ENCODE results near the gene FBXO15. TPM values are rescaled to one million over a fixed set of nuclear protein-coding genes. Genes with fewer than 3 reads are reported as not detected.

Gene FBXO15
- total RNA-seq, 1 experiment from 2014 or later, result 2.2 TPM

DNA sequence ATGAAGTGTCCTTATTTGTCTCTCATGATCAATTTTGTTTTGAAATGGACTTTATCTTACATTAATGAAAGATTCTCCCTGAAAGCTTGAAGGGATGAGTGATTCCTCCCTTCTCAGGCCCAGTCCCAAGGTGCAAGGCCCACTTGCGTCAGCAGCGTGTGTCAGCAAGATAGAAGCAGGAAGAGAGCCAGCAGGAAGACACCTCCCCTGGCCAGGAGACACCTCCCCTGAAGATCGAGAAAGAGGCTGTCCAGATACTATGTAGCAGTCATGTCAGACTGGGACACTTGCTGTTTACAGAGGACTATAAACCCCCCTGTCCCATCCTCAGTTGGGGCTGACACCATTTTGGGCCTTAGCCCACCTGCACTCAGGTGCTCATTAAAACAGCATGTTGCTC, 39.0 kb upstream of the FBXO15 start:
- no peak overlapping the region for H3K27ac ChIP-seq
- DNase-seq, result peak in 1 of 2 experiments; percentile 28
- H3K4me1 ChIP-seq (replicated peaks; ENCODE audit: insufficient read depth), result peaks cover 22% of the 10 kb centered on the region
- intact Hi-C loops (cut with micrococcal nuclease; ENCODE audit: unreplicated experiment), result no loop called here
- no peaks in the 10 kb centered on the region for H3K9me3 ChIP-seq (ENCODE audit: insufficient read depth, low read depth)
- H3K4me2 ChIP-seq, result no peak overlapping the region
- ChIA-PET POLR2A (ENCODE audit: unreplicated experiment) (no interaction called here), CTCF (no interaction called here)
- no peak overlapping the region for H3K4me3 ChIP-seq
- H3K36me3 ChIP-seq (ENCODE audit: low read depth), result no peaks in the 10 kb centered on the region
- BruUV-seq (replicated peaks), result no TSS peak
- no peaks in the 10 kb centered on the region for H3K79me2 ChIP-seq (ENCODE audit: low read depth)
- H3F3A ChIP-seq (ENCODE audit: insufficient read depth, low read depth), result no peaks in the 10 kb centered on the region
- H4K20me1 ChIP-seq (ENCODE audit: insufficient read depth), result no peaks in the 10 kb centered on the region
- no peaks in the 10 kb centered on the region for H3K9me2 ChIP-seq (ENCODE audit: insufficient read depth)
- TF ChIP-seq EZH2 (IDR thresholded peaks at IDR 0.05; ENCODE audit: low read depth), result no peak
- TF ChIP-seq, protein P1, sequence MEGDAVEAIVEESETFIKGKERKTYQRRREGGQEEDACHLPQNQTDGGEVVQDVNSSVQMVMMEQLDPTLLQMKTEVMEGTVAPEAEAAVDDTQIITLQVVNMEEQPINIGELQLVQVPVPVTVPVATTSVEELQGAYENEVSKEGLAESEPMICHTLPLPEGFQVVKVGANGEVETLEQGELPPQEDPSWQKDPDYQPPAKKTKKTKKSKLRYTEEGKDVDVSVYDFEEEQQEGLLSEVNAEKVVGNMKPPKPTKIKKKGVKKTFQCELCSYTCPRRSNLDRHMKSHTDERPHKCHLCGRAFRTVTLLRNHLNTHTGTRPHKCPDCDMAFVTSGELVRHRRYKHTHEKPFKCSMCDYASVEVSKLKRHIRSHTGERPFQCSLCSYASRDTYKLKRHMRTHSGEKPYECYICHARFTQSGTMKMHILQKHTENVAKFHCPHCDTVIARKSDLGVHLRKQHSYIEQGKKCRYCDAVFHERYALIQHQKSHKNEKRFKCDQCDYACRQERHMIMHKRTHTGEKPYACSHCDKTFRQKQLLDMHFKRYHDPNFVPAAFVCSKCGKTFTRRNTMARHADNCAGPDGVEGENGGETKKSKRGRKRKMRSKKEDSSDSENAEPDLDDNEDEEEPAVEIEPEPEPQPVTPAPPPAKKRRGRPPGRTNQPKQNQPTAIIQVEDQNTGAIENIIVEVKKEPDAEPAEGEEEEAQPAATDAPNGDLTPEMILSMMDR (conservative IDR thresholded peaks at IDR 0.05), result no peak
- no peaks in the 10 kb centered on the region for H3K27me3 ChIP-seq (ENCODE audit: insufficient read depth, low read depth)
- H2AFZ ChIP-seq, result no peak overlapping the region

DNA sequence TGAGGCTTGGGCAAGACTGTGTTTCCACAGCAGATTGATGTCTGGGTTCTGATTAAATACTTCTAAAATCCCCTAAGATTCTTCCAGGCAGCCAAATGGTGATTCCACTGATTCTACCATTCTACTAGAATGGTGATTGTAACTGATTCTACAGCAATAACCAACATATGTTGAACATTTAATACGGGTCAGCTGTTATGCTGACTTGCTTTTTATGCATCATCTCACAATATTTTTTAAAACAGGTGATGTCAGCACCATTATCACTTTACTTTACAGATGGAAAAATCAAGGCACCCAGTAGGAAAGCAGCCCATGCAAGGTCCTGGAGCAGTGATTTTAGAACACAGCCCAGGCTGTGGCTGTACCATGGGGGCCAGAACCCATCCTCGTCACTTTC, 38.2 kb upstream of the FBXO15 start:
- peak in 1 of 2 experiments; percentile 15 for DNase-seq
- no peaks in the 10 kb centered on the region for H3K27me3 ChIP-seq (ENCODE audit: insufficient read depth, low read depth)
- H3K36me3 ChIP-seq (ENCODE audit: low read depth), result no peaks in the 10 kb centered on the region
- intact Hi-C loops (cut with micrococcal nuclease; ENCODE audit: unreplicated experiment), result loop anchor here (1.0 kb wide), 2 partner anchors 38 to 131 kb away; partner anchors contain the start of gene TIMM21
- H3K27ac ChIP-seq, result no peak overlapping the region
- H3K79me2 ChIP-seq (ENCODE audit: low read depth), result no peaks in the 10 kb centered on the region
- no peaks in the 10 kb centered on the region for H4K20me1 ChIP-seq (ENCODE audit: insufficient read depth)
- H3K9me2 ChIP-seq (ENCODE audit: insufficient read depth), result no peaks in the 10 kb centered on the region
- no peak overlapping the region for H2AFZ ChIP-seq
- TF ChIP-seq, protein P1 (conservative IDR thresholded peaks at IDR 0.05), result no peak
- TF ChIP-seq EZH2 (IDR thresholded peaks at IDR 0.05; ENCODE audit: low read depth), result no peak
- H3K4me2 ChIP-seq, result 0 out of 2 replicates have a peak overlapping the region, but pooled peaks have one; percentile 6
- POLR2A ChIA-PET (ENCODE audit: unreplicated experiment), result interaction anchor here (0.8 kb wide), 1 partner anchor 310 kb away, joined by 4 read pairs; the partner anchor contains the start of gene CNDP2
- no peaks in the 10 kb centered on the region for H3F3A ChIP-seq (ENCODE audit: insufficient read depth, low read depth)
- BruUV-seq (replicated peaks), result no TSS peak
- H3K9me3 ChIP-seq (ENCODE audit: insufficient read depth, low read depth), result no peaks in the 10 kb centered on the region
- no peak overlapping the region for H3K4me3 ChIP-seq
- CTCF ChIA-PET, result no interaction called here
- H3K4me1 ChIP-seq (replicated peaks; ENCODE audit: insufficient read depth), result peaks cover 22% of the 10 kb centered on the region

DNA sequence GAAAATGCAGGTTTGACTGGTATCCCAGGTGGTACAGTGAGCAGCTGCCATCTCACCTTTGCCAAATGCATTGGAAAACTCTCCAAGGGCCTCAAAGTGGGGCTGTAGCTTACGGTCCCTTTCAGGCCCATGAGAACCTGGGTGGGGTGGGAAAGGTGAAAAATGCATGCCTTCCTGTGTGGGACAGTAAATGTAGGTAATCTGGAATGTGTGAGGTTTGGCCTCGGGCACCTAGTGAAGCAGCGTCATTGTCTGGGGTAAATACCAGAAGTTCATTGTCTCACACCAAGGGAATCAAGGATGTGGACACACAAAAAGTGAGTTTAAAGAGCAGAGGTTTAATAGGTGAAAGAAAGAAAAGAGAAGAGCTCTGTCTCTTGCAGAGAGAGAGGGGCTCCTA, 37.2 kb upstream of the FBXO15 start:
- TF ChIP-seq EZH2 (IDR thresholded peaks at IDR 0.05; ENCODE audit: low read depth), result no peak
- TF ChIP-seq, protein P1 (conservative IDR thresholded peaks at IDR 0.05), result no peak
- Histone ChIP-seq H3K9me2 (ENCODE audit: insufficient read depth) (no peaks in the 10 kb centered on the region), H2AFZ (no peak overlapping the region), H4K20me1 (ENCODE audit: insufficient read depth) (no peaks in the 10 kb centered on the region), H3F3A (ENCODE audit: insufficient read depth, low read depth) (no peaks in the 10 kb centered on the region), H3K27me3 (ENCODE audit: insufficient read depth, low read depth) (no peaks in the 10 kb centered on the region), H3K36me3 (ENCODE audit: low read depth) (no peaks in the 10 kb centered on the region), H3K27ac (peak overlapping the region; percentile 26; the same call in 1 of the 2 replicates), H3K4me3 (no peak overlapping the region), H3K4me2 (peak overlapping the region; percentile 6; the same call in 1 of the 2 replicates), H3K9me3 (ENCODE audit: insufficient read depth, low read depth) (no peaks in the 10 kb centered on the region), H3K4me1 (replicated peaks; ENCODE audit: insufficient read depth) (peaks cover 22% of the 10 kb centered on the region), H3K79me2 (ENCODE audit: low read depth) (no peaks in the 10 kb centered on the region)
- intact Hi-C loops (cut with micrococcal nuclease; ENCODE audit: unreplicated experiment), result loop anchor here (1.0 kb wide), 2 partner anchors 37 to 132 kb away; partner anchors contain the start of gene TIMM21
- peak; percentile 73 to 87 for DNase-seq
- ChIA-PET CTCF (interaction anchor here (0.6 kb wide), 1 partner anchor 156 kb away, joined by 3 read pairs; no protein-coding TSS in a partner anchor), POLR2A (ENCODE audit: unreplicated experiment) (interaction anchor here (0.8 kb wide), 1 partner anchor 311 kb away, joined by 4 read pairs; the partner anchor contains the start of gene CNDP2)
- BruUV-seq (replicated peaks), result no TSS peak

Data from PC-9 (cell line).